Measurements from ENCODE around the gene RPAIN. TPM values are rescaled to one million over a fixed set of nuclear protein-coding genes. Genes with fewer than 3 reads are reported as not detected.
A peak's percentile ranks its signal among the peaks of the same experiment; 100 is the strongest.
"Not testable (repeated sequence)": the region's sequence is repeated elsewhere in the genome, so short reads cannot be mapped to it uniquely, and the experiment has no call there.

The RPAIN gene
- total RNA-seq, 1 donor from 2014 or later = 45.6 TPM

DNA sequence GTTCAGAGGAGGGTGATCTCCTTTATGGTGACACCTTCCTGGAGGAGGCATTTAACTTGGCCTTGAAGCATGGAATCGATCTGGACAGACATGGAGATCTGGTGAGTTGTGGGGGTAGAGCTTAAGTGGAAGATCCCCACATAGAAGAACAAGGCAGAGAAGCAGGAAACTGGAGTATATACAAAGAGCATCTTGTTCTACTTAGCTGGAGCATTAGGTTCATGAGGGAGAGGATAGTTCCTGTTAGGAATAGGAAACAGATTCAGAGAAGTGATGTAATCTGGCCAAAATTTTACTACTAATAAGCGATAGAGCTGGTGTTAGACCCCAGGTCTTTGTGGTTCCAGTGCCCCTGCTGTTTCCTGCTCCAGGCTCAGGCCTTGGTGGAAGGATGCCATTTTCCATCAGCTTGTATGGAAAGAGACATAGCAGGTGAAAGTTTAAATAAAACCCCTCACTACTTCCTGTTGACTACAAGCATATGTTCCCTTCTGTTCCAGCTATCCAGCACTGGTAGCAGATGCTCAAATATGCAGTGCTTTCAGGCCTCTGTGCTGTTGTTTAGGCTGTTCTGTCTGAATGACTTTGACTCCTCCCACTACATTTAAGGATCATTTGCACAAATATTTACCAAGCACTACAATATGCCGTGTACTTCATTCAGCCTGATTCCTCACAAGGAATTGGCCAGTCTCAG, 9.4 kb downstream of the RPAIN start:
- peak; percentile 48 to 92 for DNase-seq (ENCODE audit: low read depth in 2 of 2)

DNA sequence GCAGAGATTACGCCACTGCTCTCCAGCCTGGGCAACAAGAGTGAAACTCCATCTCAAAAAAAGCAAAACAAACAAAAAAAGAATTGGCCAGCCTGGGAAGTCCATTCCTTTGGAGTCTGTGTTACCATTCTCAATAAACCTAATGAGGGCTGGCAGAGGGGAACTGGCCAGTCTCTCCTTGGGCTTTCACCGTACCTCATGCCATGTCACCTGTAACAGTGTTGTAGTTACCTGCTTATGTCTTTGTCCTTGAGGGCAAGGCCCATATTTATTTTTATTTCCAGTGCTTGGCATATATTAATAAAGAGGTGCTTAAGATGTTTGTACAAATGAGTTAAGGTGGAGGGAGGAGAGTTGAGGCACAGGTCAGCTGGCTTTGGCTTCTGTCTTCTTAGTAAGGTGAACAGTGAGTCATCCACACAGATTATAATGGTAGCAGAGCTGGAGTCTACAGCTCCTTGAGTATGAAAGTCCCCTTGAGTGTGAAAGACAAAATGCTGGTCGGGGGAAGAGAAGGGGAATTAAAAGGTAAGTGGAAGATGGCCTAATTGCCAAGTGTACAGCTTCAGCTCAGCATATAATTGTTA, 10.5 kb downstream of the RPAIN start:
- DNase-seq (ENCODE audit: low read depth in 2 of 2) = no peak

DNA sequence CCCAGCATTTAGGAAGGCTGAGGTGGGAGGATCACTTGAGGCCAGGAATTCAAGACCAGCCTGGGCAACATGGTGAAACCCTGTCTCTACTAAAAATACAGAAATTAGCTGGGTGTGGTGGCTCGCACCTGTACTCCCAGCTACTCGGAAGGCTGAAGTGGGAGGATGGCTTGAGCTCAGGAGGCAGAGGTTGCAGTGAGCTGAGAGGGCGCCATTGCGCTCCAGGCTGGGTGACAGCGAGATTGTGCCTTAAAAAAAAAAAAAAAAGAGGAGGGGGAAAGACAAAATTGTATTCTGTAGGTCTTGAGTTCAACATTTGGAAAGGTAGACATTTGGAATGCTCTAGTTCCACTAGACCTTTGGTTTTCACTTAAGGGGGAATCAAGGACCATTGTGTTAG, 11.3 kb downstream of the RPAIN start:
- DNase-seq (ENCODE audit: low read depth in 2 of 2) = not testable (repeated sequence)

DNA sequence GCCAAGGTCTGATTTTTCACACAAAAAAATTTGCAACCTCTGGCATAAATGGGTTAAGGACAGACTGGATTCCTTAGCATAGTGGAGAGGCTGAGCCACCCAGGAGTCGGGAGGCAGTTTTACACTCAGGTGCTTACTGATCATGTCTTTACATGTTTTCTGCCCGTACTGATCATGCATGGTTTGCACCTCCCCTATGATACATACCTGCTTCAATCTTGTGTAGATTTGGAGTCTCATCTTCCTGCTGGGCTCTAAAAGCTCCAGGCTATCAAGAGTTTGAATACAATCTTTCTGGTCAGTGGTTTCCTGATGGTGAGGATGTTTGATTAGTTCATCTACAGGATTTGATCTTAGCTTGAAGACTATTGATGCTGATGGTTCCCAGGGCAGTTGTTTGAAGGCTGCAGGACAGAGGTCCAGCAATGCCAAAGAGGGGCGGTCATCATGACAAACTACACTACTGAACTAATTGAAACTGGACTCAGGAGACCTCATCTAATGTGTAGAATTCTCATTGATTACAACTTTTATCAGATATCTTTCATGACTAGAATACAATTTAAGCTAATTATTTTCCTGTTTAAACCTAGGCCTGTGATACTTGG, 12.1 kb downstream of the RPAIN start:
- DNase-seq (ENCODE audit: low read depth in 2 of 2) = no peak

DNA sequence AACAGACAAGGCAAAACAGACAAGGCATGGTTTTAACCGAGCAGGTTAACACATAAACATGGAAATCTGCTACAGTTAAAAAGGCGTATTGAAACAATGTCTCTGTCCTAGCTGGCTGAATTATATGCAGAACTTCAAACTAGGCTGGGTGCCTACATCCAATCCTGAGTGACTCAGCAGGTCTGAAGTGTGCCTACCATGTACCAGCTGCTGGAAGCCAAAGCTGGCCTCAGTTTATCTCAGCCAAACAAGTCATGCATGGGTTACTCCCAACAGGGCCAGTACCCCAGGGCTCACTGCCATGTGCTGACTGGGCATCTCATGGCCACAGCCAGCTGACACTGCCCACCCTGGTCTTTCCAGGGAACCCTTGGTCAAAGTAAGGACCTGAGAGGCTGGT, 15.0 kb downstream of the RPAIN start:
- no peak for DNase-seq (ENCODE audit: low read depth in 2 of 2)

DNA sequence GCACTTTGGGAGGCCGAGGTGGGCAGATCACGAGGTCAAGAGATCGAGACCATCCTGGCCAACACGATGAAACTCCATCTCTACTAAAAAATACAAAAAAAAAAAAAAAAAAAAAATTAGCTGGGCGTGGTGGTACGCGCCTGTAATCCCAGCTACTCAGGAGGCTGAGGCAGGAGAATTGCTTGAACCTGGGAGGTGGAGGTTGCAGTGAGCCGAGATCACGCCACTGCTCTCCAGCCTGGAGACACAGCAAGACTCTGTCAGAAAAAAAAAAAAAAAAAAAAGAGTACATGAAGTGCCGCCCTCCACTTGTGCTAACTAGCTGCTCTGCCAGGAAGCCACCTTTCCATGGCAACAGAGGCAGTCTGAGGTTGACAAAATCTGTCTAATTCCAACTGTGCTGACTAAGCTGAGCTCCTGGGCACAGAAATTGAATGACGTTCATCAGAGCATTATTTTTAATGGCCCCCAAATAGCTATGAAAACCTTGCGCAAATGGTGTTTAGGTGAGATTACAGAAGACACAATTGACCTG, 15.9 kb downstream of the RPAIN start:
- not testable (repeated sequence) for DNase-seq (ENCODE audit: low read depth in 2 of 2)

DNA sequence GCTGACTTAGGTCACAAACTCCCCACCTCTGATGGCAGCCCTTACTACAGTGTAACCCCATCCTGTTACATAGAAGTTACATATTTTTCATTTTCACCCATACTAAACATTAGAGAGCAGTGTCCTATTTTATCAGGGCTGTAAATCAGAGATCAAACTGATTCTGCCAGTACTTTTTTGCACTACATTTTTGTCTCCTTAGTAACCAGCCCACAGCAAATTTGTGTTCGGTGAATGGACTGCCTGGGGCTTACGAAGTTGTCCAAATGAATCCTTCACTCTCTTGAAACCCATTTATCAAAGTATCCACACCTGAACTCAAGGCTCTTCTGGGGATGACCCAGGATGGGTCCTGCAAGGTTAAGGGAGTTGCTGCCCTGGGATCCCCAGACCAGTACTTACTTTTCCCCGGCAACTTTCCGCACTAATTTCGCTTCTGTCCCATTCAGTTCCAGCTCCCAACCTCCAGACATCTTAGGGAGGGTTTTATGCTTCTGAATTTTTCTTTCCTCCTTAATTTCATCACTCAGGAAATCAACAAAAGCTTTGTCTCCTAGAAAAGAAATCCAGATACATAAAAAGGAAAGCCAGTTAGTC, 17.8 kb downstream of the RPAIN start:
- DNase-seq (ENCODE audit: low read depth in 2 of 2) = peak; percentile 11 to 16

DNA sequence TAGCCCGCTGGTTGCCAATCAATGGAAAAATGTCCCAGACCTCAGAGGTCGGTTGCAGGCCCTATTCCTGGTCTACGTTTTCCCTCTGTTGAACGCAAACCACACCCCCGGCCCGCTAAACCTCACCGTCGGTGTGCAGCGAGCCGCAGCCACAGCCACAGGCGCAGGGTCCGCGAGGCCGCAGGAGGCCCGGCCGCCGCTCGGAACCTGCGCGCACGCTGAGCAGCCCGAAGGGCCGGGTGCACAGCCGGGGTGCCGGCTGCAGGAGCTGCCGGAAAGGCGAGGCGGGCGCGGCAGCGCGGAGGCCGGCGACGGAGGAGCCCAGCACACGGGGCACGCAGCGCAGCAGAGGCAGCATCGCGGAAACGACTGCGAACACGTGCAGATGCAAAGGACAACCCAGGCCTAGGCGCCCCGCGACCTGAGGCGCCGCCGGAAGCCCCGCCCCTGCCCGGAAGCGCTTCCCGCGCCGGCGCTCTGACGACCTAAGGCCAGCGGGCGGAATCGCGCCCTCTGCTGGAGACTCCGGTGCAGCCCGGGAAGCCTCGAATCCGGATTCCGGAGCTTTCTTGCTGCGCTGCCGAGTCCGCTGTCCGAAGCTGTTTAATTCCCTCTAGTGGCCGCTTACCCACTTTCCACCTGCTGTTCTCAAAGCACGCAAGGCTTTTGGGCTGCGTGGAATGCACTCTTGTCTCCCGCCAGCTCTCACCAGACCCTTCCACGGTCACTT, 18.9 kb downstream of the RPAIN start, which contains the start of gene C1QBP:
TSS of gene C1QBP (minus strand) at position 440 of the 730 bp plus-strand sequence. CDS start at position 358, 82 bp downstream.
- peak; percentile 95 to 97 for DNase-seq (ENCODE audit: low read depth in 2 of 2)

DNA sequence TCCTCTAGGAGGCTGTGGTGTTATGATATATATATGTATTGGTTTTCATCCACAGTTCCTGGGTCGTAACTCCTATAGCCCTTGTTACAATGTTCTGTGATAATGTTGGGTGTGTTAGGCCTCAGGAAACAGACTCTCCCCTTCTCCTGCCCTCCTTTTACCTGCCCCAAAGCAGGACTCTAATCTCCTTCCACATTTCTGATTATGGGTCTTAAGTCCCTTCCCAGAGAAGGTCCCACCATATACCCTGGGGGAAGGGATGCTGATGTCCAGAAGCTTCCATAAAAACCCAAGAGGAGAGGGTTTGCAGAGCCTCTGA, 19.4 kb downstream of the RPAIN start:
- no peak for DNase-seq (ENCODE audit: low read depth in 2 of 2)

DNA sequence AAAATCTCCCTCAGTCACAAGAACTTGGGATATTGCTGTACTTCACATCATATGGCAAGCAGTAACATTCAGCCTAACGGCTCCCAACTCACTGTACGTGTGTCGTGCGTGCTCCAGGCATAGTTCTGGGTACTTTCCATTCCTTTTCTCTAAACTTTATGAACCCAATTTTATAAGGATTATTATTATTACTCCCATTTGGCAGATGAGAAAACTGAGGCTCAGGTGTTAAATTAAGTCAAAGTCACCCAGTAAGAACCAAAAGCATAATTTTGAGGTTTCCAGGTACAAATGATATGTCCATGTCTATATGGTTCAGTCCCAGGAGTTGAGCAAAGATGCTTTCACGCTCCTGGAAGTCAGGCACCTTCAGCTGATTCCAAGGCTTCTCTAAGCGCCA, 23.7 kb downstream of the RPAIN start:
- DNase-seq (ENCODE audit: low read depth in 2 of 2) = no peak

DNA sequence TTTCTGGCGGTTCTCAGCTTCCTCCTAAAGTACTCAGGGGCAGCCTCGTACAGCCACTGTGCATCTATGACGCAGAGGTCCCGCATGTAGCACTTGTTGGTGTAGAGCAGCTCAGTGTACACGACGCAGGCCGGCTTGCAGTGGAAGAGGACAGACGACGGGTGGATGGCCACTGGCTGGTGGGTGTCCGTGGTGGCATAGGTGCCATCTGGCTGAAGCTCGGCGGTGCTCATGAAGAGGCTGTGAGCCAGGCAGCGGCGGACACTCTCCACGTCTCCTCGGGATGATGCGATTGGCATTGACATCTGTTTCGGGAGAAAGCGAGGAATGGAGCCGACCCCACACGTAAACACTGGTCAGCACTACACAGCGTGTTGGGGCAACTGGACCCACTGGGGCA, 24.2 kb downstream of the RPAIN start:
- DNase-seq (ENCODE audit: low read depth in 2 of 2) = no peak

DNA sequence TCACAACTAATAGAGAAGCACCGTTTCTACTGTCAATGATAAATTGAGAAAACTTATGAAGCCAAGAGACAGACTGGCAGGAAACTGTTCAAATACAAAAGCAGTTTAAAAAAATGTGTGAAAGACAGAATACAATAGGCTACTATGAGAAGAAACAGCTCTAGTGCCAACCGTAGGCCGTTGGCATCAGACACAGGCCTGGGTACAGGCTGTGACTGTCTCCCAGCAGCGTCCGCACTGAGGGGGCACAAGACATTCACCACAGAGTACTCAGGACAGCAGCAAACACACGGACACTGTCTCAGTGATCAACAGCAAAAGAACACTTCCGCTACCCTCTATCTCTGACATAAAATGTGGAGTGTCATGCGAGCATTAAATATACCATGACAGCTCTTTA, 26.8 kb downstream of the RPAIN start:
- DNase-seq (ENCODE audit: low read depth in 2 of 2) = no peak

DNA sequence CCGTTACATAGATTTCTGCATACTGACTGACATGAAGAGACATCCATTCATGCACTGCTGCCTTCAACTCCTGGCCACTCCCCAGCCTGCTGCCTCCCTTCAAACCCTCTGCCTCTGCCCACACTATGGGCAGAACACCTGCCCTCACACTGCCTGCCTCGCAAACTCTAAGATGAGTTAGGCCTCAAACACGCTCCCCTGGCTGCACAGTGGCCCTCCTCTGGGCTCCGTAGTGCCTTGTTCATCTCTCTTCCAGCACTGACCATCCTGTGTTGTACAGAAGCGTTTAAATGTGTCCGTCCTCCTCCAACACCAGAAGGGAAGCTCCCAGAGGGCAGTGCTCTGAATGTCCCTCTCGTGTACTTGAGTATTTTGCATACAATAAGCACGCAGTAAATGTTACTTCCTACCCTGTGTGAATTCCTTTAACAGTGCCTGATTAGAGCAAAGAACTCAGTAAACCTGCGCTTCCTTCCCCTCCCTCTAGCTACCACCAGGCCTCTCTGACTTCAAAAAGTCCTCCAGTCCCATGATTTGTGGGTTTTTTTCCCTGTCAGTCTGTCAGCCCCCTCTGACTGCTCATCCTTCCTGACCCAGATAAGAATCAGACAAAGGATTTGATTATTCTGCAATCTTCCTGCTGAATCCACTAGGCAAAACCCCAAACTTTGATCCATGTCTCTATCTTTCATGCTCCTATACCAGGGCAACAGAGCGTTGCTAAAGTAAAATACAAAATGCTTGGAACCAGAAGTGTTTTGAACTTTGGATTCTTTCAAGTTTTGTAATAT, 44.9 kb downstream of the RPAIN start:
- peak in 1 of 2 donors; percentile 71 for DNase-seq (ENCODE audit: low read depth in 2 of 2)

DNA sequence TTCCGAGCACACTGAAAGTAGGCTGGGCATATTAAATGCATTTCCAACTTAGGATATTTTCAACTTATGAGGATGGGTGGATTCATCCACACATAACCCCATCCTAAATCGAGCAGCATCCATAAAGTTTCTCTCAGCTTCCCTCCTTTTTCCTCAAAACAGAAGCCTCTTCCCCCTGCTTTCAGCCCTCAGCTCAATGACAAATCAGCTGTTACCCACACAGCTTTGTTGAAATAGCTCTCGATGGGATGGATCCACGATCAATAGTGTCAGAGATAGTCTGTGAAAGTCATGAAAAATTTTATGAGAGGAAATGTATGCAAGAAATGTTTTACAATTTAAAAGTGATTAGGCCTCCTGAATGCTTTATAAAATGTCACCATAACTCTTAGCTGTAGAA, 46.3 kb downstream of the RPAIN start:
- DNase-seq (ENCODE audit: low read depth in 2 of 2) = no peak

DNA sequence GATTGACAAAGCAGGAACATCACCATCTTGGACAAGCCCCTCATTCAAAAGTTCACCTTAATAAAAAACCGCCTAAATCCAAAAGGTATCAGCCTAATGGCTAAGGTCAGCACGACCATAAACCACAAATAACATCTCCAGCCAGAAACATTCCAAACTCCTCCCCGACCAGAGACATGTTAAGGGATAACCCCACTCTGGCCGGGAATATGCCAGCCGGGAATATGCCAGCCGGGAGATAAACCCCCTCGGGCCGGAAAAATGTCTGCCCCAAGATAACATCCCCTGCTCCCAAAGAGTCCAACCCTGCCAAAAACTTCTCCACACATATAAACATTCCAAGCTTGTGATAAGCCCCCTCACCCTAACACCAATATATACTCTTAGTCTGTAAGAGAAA, 47.4 kb downstream of the RPAIN start:
- DNase-seq (ENCODE audit: low read depth in 2 of 2) = no peak

DNA sequence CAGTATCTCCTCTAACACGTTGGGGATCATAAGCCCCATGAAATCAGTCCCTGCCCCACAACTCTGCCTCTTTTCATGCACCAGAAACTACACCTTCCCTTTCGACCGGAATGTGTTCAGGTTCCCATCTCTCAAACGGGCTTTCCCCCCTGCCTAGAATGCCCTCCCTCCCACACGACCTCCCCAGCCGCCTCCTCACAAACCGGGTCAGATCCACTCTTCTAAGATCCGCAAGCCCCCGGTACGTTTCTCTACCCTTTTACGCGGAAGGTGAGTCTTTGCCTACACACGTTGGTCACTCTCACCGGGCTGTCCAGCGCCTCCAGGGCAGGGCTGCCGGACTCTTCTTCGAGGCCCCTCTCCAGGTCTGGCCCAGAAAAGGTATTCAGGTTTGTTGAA, 48.1 kb downstream of the RPAIN start:
- no peak for DNase-seq (ENCODE audit: low read depth in 2 of 2)

DNA sequence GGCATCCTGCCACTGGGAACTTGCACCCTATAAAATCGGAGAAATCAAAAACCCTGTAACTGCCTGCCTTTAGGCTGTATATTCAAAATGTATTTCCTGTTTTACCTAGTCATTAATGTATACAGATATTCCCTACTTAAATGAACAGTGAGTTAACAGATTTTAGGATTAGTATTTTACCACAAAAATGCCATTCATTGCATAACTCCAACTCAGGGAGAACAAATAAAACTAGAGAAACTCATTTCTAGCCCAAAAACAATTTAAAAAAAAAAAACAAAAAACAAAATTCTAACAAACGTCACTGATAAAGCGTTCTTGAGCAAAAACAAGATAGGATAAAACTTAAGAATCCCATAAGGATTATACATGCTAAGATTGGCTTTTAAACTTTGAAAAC, 52.5 kb downstream of the RPAIN start:
- no peak for DNase-seq (ENCODE audit: low read depth in 2 of 2)

DNA sequence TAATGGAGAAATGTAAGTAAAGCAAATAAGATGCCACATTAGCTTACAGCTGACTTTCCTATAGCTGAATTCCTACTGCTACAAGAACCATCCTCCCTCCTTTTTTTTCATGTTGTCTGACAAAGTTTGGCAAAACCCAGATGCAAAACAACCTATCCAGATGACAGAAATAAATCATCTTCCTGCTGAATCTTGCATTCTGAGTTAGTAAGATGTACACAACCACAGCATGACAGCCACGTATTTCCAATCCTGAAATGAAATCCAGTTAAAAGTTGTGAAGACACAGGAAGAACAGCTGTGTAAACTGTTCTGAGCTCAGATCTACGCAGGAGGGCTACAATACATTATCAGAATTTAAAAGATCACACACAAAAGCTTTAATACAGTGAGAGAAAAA, 53.9 kb downstream of the RPAIN start:
- no peak for DNase-seq (ENCODE audit: low read depth in 2 of 2)

DNA sequence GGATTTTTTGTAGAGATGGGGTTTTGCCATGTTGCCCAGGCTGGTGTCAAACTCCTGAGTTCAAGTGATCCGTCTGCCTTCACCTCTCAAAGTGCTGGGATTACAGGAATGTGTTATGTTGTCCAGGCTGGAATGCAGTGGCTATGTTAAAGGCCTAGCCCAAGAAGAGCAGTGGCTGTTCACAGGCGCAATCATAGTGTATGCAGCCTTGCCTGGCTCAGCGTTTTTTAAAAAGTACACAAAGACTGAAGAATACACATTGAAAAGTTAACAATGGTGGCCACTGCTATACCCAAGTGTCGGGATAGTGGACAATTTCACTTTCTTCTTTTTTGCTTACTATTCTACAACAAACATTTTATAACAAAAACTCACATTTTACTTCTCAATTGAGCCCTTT, 59.0 kb downstream of the RPAIN start:
- DNase-seq (ENCODE audit: low read depth in 2 of 2) = no peak

DNA sequence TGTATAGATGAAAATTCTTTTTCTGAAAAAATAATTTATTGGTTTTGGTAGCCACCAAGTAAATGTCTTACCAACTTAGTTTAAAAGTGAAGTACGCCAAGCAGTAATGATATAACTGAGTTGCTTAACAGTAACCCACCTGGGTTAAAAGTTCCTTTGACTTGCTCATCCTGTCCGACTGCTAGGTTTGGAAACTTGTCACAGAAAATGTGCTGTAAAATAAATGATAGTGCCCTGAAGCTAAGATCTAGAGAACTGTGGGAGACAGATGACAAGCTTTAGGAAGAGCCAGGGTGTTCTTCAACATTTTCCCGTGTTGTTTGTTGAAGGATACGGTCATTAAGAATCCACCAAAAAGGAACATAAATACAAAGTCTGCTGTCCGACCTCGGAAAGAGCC, 61.0 kb downstream of the RPAIN start:
- no peak for DNase-seq (ENCODE audit: low read depth in 2 of 2)

DNA sequence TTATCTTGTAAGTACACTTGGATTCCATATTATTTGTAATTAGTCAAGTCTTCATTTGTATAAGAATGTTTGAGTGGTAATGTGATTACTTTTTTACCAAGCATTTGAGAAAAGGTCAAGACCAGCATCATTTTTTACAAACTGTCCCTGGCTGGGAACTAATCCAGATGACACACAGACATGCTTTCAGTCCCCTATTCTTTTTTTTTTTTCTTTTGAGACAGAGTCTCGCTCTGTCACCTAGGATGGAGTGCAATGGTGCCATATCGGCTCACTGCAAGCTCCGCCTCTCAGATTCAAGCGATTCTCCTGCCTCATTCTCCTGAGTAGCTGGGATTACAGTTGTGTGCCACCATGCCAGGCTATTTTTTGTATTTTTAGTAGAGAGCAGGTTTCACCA, 61.5 kb downstream of the RPAIN start:
- DNase-seq (ENCODE audit: low read depth in 2 of 2) = no peak
